Endothelial cell of umbilical vein (primary cell): ENCODE measurements around the gene GSTM3.
"Not testable (repeated sequence)": the region's sequence is repeated elsewhere in the genome, so short reads cannot be mapped to it uniquely, and the experiment has no call there.

Source experiments
- CTCF ChIP-seq, 2 donors: IDR thresholded peaks; 1 replicate in 1 of 2; 2 replicates in 1 of 2; pipeline ENCODE4 v1.5.1; 2011; ENCODE audit warnings: low read length in 2 of 2, mild to moderate bottlenecking in 2 of 2, moderate library complexity in 2 of 2, control low read depth in 1 of 2, inconsistent platforms in 1 of 2, low read depth in 1 of 2; ENCODE audit not compliant: insufficient read depth in 1 of 2; ENCODE audit errors: extremely low read depth in 1 of 2
- EZH2 ChIP-seq: IDR thresholded peaks from 2 replicates; pipeline ENCODE4 v1.6.1; 2012; ENCODE audit warnings: borderline replicate concordance, low read depth, mild to moderate bottlenecking, moderate library complexity, low read length, inconsistent platforms; ENCODE audit not compliant: severe bottlenecking
- FOS ChIP-seq: IDR thresholded peaks from 2 replicates; pipeline ENCODE4 v1.6.1; 2011; ENCODE audit warnings: mild to moderate bottlenecking, low read length, moderate library complexity, borderline replicate concordance; ENCODE audit not compliant: insufficient read depth
- GATA2 ChIP-seq: IDR thresholded peaks from 2 replicates; pipeline ENCODE4 v1.7.0; 2011; ENCODE audit warnings: low read depth, mild to moderate bottlenecking, moderate library complexity, mixed read lengths, low read length; ENCODE audit not compliant: insufficient read length, insufficient read depth
- MYC ChIP-seq: IDR thresholded peaks from one replicate; pipeline ENCODE4 v1.6.1; 2011; ENCODE audit warnings: mild to moderate bottlenecking, low read depth, low read length
- POLR2A ChIP-seq: IDR thresholded peaks from 2 replicates; pipeline ENCODE4 v1.6.1; 2012; ENCODE audit warnings: low read depth, mild to moderate bottlenecking, control low read depth, low read length
- POLR2AphosphoS5 ChIP-seq: IDR thresholded peaks from 2 replicates; pipeline ENCODE4 v1.6.1; 2012; ENCODE audit warnings: low read depth, mild to moderate bottlenecking, control low read depth, low read length, moderate library complexity; ENCODE audit not compliant: insufficient read depth
- TF ChIP-seq, protein P1 (sequence below): IDR thresholded peaks from 2 replicates; pipeline ENCODE4 v1.6.1; 2011; ENCODE audit not compliant: insufficient read depth, insufficient read length

GRCh38 chr1:109756325-109756724 lies 15.5 kb upstream of the GSTM3 start:
- TF ChIP-seq CTCF (IDR thresholded peaks at IDR 0.05; ENCODE audit: extremely low read depth in 1 of 2, insufficient read depth in 1 of 2, low read depth in 1 of 2, low read length in 2 of 2); POLR2A; EZH2; FOS; POLR2AphosphoS5; GATA2; MYC: not testable (repeated sequence)
- TF ChIP-seq, protein P1, sequence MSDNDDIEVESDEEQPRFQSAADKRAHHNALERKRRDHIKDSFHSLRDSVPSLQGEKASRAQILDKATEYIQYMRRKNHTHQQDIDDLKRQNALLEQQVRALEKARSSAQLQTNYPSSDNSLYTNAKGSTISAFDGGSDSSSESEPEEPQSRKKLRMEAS, result not testable (repeated sequence)
